HepG2 (cell line): ENCODE data around the gene WRAP73. TPM values are rescaled to one million over a fixed set of nuclear protein-coding genes. Genes with fewer than 3 reads are reported as not detected.

ENCODE experiments used
- ATAC-seq: fragments of 200-7000 bp; cut with Tn5 transposase; 3 replicates; pipeline ENCODE4 v1.9.1; 2020; ENCODE audit warnings: mild to moderate bottlenecking, moderate library complexity
- BruUV-seq: library from RNA; stranded (reverse); fragments of 400-500 nt; replicated peaks from 2 replicates; lab custom pipeline; 2021; lab: Mats Ljungman, UMichigan
- CTCF ChIA-PET: fragments of 300-600 bp; formaldehyde crosslinking; extraction: SDS; loops from one replicate; lab custom pipeline; 2021; ENCODE audit warnings: low total read pairs, inconsistent platforms, low intra/inter-chr PET ratio; lab: Yijun Ruan, JAX
- POLR2A ChIA-PET: fragments of 350-600 bp; sonication (Branson Sonifier 250); formaldehyde crosslinking; loops from one replicate; lab custom pipeline; 2020; ENCODE audit warnings: antibody characterized with exemption, inconsistent platforms; lab: Yijun Ruan, JAX
- DNase-seq: peaks from one replicate; pipeline ENCODE4 v3.0.0-alpha.2; 2015; ENCODE audit warnings: low spot score
- FAIRE-seq: peaks from 3 replicates; lab custom pipeline; 2011; peaks lifted over from hg19 to GRCh38; lab: Jason Lieb, UNC
- H2AFZ ChIP-seq: one replicate; pipeline ENCODE4 v1.6.1; 2011; ENCODE audit warnings: low read length, inconsistent platforms
- H3K27ac ChIP-seq: fragments of 300-600 bp; 3 replicates; pipeline ENCODE4 v1.8.0; 2011; ENCODE audit warnings: mixed run types, mild to moderate bottlenecking, mixed read lengths, low read length, inconsistent platforms; ENCODE audit not compliant: insufficient read depth; ENCODE audit errors: extremely low read length
- H3K27me3 ChIP-seq, 2 experiments: fragments of 200-600 bp in 1 of 2; 2 replicates in 1 of 2; 3 replicates in 1 of 2; pipeline versions ENCODE4 v1.6.0 to v1.8.0; 2011; ENCODE audit warnings: low read length in 2 of 2, mild to moderate bottlenecking in 2 of 2, moderate library complexity in 2 of 2, inconsistent platforms in 1 of 2; ENCODE audit not compliant: insufficient read depth in 2 of 2, control insufficient read depth in 1 of 2
- H3K36me3 ChIP-seq, 2 experiments: fragments of 200-600 bp in 1 of 2; replicated peaks in 1 of 2; 2 replicates in 1 of 2; 3 replicates in 1 of 2; pipeline versions ENCODE4 v1.5.1 to v1.8.0; 2011; ENCODE audit warnings: low read length in 2 of 2, inconsistent platforms in 1 of 2; ENCODE audit not compliant: insufficient read depth in 2 of 2, control insufficient read depth in 1 of 2
- H3K4me1 ChIP-seq: 2 replicates; pipeline ENCODE4 v1.5.1; 2012; ENCODE audit warnings: low read length, inconsistent platforms; ENCODE audit not compliant: insufficient read depth
- H3K4me2 ChIP-seq: 2 replicates; pipeline ENCODE4 v1.6.0; 2011; ENCODE audit warnings: low read depth, low read length, inconsistent platforms
- H3K4me3 ChIP-seq, 3 experiments: fragments of 200-600 bp in 1 of 3; sonication (generic), shearing (Covaris generic) in 1 of 3; replicated peaks in 1 of 3; 2 replicates each; pipeline ENCODE4 v1.5.1; 2011 to 2016; ENCODE audit warnings: low read length in 3 of 3, inconsistent platforms in 2 of 3, low read depth in 2 of 3, mild to moderate bottlenecking in 2 of 3, control low read depth in 1 of 3, mixed read lengths in 1 of 3; ENCODE audit not compliant: insufficient read depth in 1 of 3
- H3K79me2 ChIP-seq: one replicate; pipeline ENCODE4 v1.6.1; 2011; ENCODE audit warnings: low read length, inconsistent platforms; ENCODE audit not compliant: insufficient read depth
- H3K9ac ChIP-seq: 2 replicates; pipeline ENCODE4 v1.6.0; 2011; ENCODE audit warnings: mild to moderate bottlenecking, low read depth, low read length, inconsistent platforms; ENCODE audit not compliant: insufficient read depth
- H3K9me3 ChIP-seq: 2 replicates; pipeline ENCODE4 v1.5.1; 2012; ENCODE audit warnings: mild to moderate bottlenecking, low read length
- H4K20me1 ChIP-seq: 2 replicates; pipeline ENCODE4 v1.6.0; 2011; ENCODE audit warnings: inconsistent platforms, mild to moderate bottlenecking, low read length, moderate library complexity; ENCODE audit not compliant: insufficient read depth
- ARHGAP35 ChIP-seq: sonication (generic); formaldehyde crosslinking; IDR thresholded peaks from 2 replicates; pipeline ENCODE4 v1.9.0; 2022; ENCODE audit warnings: mild to moderate bottlenecking, inconsistent platforms, moderate library complexity, missing genetic modification reagents, borderline replicate concordance
- ATF7-NPFF ChIP-seq: sonication (generic); formaldehyde crosslinking; IDR thresholded peaks from 2 replicates; pipeline ENCODE4 v1.8.1; 2023; ENCODE audit warnings: mild to moderate bottlenecking, low read depth, missing genetic modification reagents, moderate library complexity
- FOXJ3 ChIP-seq: sonication (generic); formaldehyde crosslinking; IDR thresholded peaks from 2 replicates; pipeline ENCODE4 v1.4.0; 2020; ENCODE audit warnings: missing genetic modification reagents, mild to moderate bottlenecking, borderline replicate concordance
- HNF4A ChIP-seq: sonication (generic); formaldehyde crosslinking; IDR thresholded peaks from 2 replicates; pipeline ENCODE4 v1.4.0; 2020; ENCODE audit warnings: missing genetic modification reagents
- NR2F1 ChIP-seq, 2 experiments: fragments of 450-650 bp in 1 of 2; formaldehyde crosslinking in 1 of 2; IDR thresholded peaks; 2 replicates each; pipeline versions ENCODE4 v1.5.0 to v1.6.1; 2016 to 2020; ENCODE audit warnings: mild to moderate bottlenecking in 1 of 2, missing compliant biosample characterization in 1 of 2, missing genetic modification reagents in 1 of 2, moderate library complexity in 1 of 2
- PRDM15 ChIP-seq: sonication (generic); formaldehyde crosslinking; IDR thresholded peaks from 2 replicates; pipeline ENCODE4 v1.4.0; 2020; ENCODE audit warnings: missing genetic modification reagents
- SMAD3 ChIP-seq: sonication (generic); formaldehyde crosslinking; IDR thresholded peaks from 2 replicates; pipeline ENCODE4 v1.4.0; 2020; ENCODE audit warnings: missing genetic modification reagents
- THAP11 ChIP-seq: IDR thresholded peaks from 2 replicates; pipeline ENCODE4 v1.6.1; 2016; ENCODE audit warnings: missing biosample characterization, missing genetic modification reagents
- ZNF362 ChIP-seq: sonication (generic); formaldehyde crosslinking; IDR thresholded peaks from 2 replicates; pipeline ENCODE4 v1.4.0; 2020; ENCODE audit warnings: missing genetic modification reagents, mild to moderate bottlenecking, borderline replicate concordance
- ZNF768 ChIP-seq: sonication (generic); formaldehyde crosslinking; IDR thresholded peaks from 2 replicates; pipeline ENCODE4 v1.4.0; 2020; ENCODE audit warnings: missing genetic modification reagents
- WGBS: methylation state at CpG from one replicate; pipeline ENCODE4 v1.1.6; 2017; ENCODE audit warnings: low lambda C conversion rate; 5-methylcytosine and 5-hydroxymethylcytosine counted together
- in situ Hi-C: cut with HindIII; loops from 2 replicates; pipeline ENCODE4 v1.10.0; 2017; ENCODE audit warnings: low pct_unique_long_range_greater_than_20kb; ENCODE audit not compliant: extremely low pct_ligation_motif_present
- intact Hi-C: fragments of 100-400 bp; cut with micrococcal nuclease; formaldehyde crosslinking; loops from one replicate; pipeline ENCODE4 v1.10.0; 2022; ENCODE audit not compliant: unreplicated experiment
- polyA plus RNA-seq, 8 experiments: library from polyadenylated mRNA; depleted of rRNA in 3 of 8; stranded (reverse) in 7 of 8; unstranded in 1 of 8; fragments of >200 nt; fragmentation: Illumina TruSeq in 4 of 8; extraction: Trizol in 4 of 8; gene quantifications; 2 replicates each; pipeline versions ENCODE4 v1.2.1 to v1.2.3, GENCODE V29; 2011 to 2016; ENCODE audit warnings: low read depth in 4 of 8, missing spikeins in 1 of 8, mixed read lengths in 1 of 8; ENCODE audit not compliant: insufficient read depth in 1 of 8
- total RNA-seq, 5 experiments: library from RNA; depleted of rRNA; stranded (reverse); fragments of >200 nt; fragmentation: Illumina TruSeq; extraction: Trizol; gene quantifications; 2 replicates each; pipeline ENCODE4 v1.2.3, GENCODE V29; 2016; ENCODE audit warnings: low read depth in 1 of 5

The WRAP73 gene
- total and polyA plus RNA-seq, 2 of the 13 experiments (the other 11 are each of a cell fraction or from before 2014, with no cell fraction given), result 18.1 to 40.4 TPM

- H3K9me3 ChIP-seq, result no peaks in the 10 kb centered on the region
- no peak for ATAC-seq
- no peak overlapping the region for H3K4me3 ChIP-seq
- H3K36me3 ChIP-seq, result no peaks in the 10 kb centered on the region
- no peaks in the 10 kb centered on the region for H3K79me2 ChIP-seq
- no peak overlapping the region for H3K4me2 ChIP-seq
- peaks cover 30% of the 10 kb centered on the region for H3K4me1 ChIP-seq
- no peak overlapping the region for H3K9ac ChIP-seq
- TF ChIP-seq ATF7-NPFF (CRISPR knock-in tag), result no peak
- no peak for FAIRE-seq
- in situ Hi-C loops, result no loop called here
- H2AFZ ChIP-seq, result no peak overlapping the region
- POLR2A ChIA-PET, result no interaction called here
- H4K20me1 ChIP-seq, result peaks cover 6% of the 10 kb centered on the region; the same call in 1 of the 2 replicates
- CTCF ChIA-PET, result no interaction called here
- BruUV-seq, result no TSS peak
- 33% methylated on average over 16 of the region's 18 CpGs for WGBS
- H3K27me3 ChIP-seq, result peaks cover 13 to 93% of the 10 kb centered on the region in 2 experiments
- no peak overlapping the region for H3K27ac ChIP-seq
- intact Hi-C loops, result no loop called here
- DNase-seq, result no peak
These were observed 42.2 kb downstream of the WRAP73 start for GRCh38 chr1:3607703-3608065.

GRCh38 chr1:3606779-3607702 is 42.9 kb downstream of the WRAP73 start:
- CTCF ChIA-PET, result no interaction called here
- FAIRE-seq (no peak), ATAC-seq (no peak), DNase-seq (no peak)
- no peaks in the 10 kb centered on the region for H3K9me3 ChIP-seq
- no peaks in the 10 kb centered on the region for H3K36me3 ChIP-seq
- no TSS peak for BruUV-seq
- H2AFZ ChIP-seq, result no peak overlapping the region
- TF ChIP-seq SMAD3 (CRISPR knock-in tag) (no peak), ZNF768 (CRISPR knock-in tag) (peak; percentile 78; the same call in 1 of the 2 replicates), THAP11 (CRISPR knock-in tag) (no peak), FOXJ3 (CRISPR knock-in tag) (no peak), ARHGAP35 (CRISPR knock-in tag) (no peak), NR2F1 (CRISPR knock-in tag; IDR thresholded peaks at IDR 0.05) (no peak), PRDM15 (CRISPR knock-in tag) (no peak), ZNF362 (CRISPR knock-in tag) (0 out of 2 replicates have a peak, but pooled peaks have one; percentile 29), HNF4A (CRISPR knock-in tag) (0 out of 2 replicates have a peak, but pooled peaks have one; percentile 20)
- H3K9ac ChIP-seq, result no peak overlapping the region
- intact Hi-C loops (no loop called here), in situ Hi-C loops (no loop called here)
- peaks cover 13 to 93% of the 10 kb centered on the region in 2 experiments for H3K27me3 ChIP-seq
- H3K4me3 ChIP-seq, result no peak overlapping the region
- H4K20me1 ChIP-seq, result 0 out of 2 replicates have a peak, but pooled peaks cover 6% of the 10 kb centered on the region
- no peak overlapping the region for H3K27ac ChIP-seq
- no peaks in the 10 kb centered on the region for H3K79me2 ChIP-seq
- H3K4me2 ChIP-seq, result no peak overlapping the region
- POLR2A ChIA-PET, result no interaction called here
- 30% methylated on average over 9 of the region's 23 CpGs for WGBS
- H3K4me1 ChIP-seq, result peaks cover 24% of the 10 kb centered on the region
